Activated CD8-positive, alpha-beta T cell treated with anti-CD3 and anti-CD28 coated beads, Interleukin-2, amount 10 ng/mL, durations not matched to agents 7 days and 5 days (primary cell): ENCODE data around the gene CLK2. TPM values are rescaled to one million over a fixed set of nuclear protein-coding genes. Genes with fewer than 3 reads are reported as not detected.
"Not testable (repeated sequence)": the region's sequence is repeated elsewhere in the genome, so short reads cannot be mapped to it uniquely, and the experiment has no call there.

Experiments
- ATAC-seq: fragments of 150-1000 bp; cut with Tn5 transposase; one replicate; pipeline ENCODE4 v1.10.0; 2021; ENCODE audit warnings: moderate library complexity
- CTCF ChIA-PET: fragments of 350-600 bp; sonication (Branson Sonifier 250); formaldehyde crosslinking; loops from one replicate; lab custom pipeline; 2021; ENCODE audit warnings: antibody characterized with exemption; lab: Charles Lee
- POLR2A ChIA-PET: fragments of 350-600 bp; sonication (Branson Sonifier 250); formaldehyde crosslinking; loops from one replicate; lab custom pipeline; 2021; ENCODE audit warnings: antibody characterized with exemption; lab: Charles Lee
- DNase-seq: peaks from one replicate; pipeline ENCODE4 v3.0.0-alpha.2; 2020
- H3K27ac Mint-ChIP-seq: one replicate; pipeline ENCODE4 v1.8.0; 2021; ENCODE audit warnings: mild to moderate bottlenecking, mixed read lengths
- H3K27me3 Mint-ChIP-seq: one replicate; pipeline ENCODE4 v1.8.0; 2021; ENCODE audit warnings: low read depth, mixed read lengths
- H3K36me3 Mint-ChIP-seq: one replicate; pipeline ENCODE4 v1.8.0; 2021; ENCODE audit warnings: low read depth, mixed read lengths
- H3K4me1 Mint-ChIP-seq: one replicate; pipeline ENCODE4 v1.8.0; 2021; ENCODE audit warnings: low read depth, mixed read lengths
- H3K4me3 Mint-ChIP-seq: one replicate; pipeline ENCODE4 v1.8.0; 2021; ENCODE audit warnings: mild to moderate bottlenecking, mixed read lengths
- H3K9me3 Mint-ChIP-seq: one replicate; pipeline ENCODE4 v1.8.0; 2022; ENCODE audit warnings: mixed read lengths; ENCODE audit not compliant: insufficient read depth
- total RNA-seq, 2 experiments: library from RNA; stranded (reverse); gene quantifications; one replicate each; pipeline ENCODE4 v1.2.3, GENCODE V29; 2021

Gene CLK2
- total RNA-seq, 2 experiments from 2014 or later = 101 to 104 TPM

- DNase-seq (no peak), ATAC-seq (no peak)
- POLR2A ChIA-PET = interaction anchor here (1.0 kb wide), 1 partner anchor 14 kb away, joined by 6 read pairs; no protein-coding TSS in a partner anchor
- Mint-ChIP-seq H3K4me3 (no peak overlapping the region), H3K27ac (no peak overlapping the region), H3K36me3 (no peaks in the 10 kb centered on the region), H3K9me3 (no peaks in the 10 kb centered on the region), H3K4me1 (peaks cover 7% of the 10 kb centered on the region), H3K27me3 (peaks cover 38% of the 10 kb centered on the region)
- CTCF ChIA-PET = no interaction called here
Measured at GRCh38 chr1:155295942-155296267, 22.6 kb upstream of the CLK2 start.

GRCh38 chr1:155295183-155295941 is 22.1 kb upstream of the CLK2 start:
- no peaks in the 10 kb centered on the region for H3K9me3 Mint-ChIP-seq
- H3K27ac Mint-ChIP-seq = no peak overlapping the region
- ChIA-PET POLR2A (interaction anchor here (1.0 kb wide), 1 partner anchor 15 kb away, joined by 6 read pairs; no protein-coding TSS in a partner anchor), CTCF (no interaction called here)
- no peak for DNase-seq
- H3K36me3 Mint-ChIP-seq = no peaks in the 10 kb centered on the region
- no peak overlapping the region for H3K4me3 Mint-ChIP-seq
- H3K27me3 Mint-ChIP-seq = peaks cover 38% of the 10 kb centered on the region
- peak; percentile 57 for ATAC-seq
- peaks cover 7% of the 10 kb centered on the region for H3K4me1 Mint-ChIP-seq

- ChIA-PET POLR2A (no interaction called here), CTCF (no interaction called here)
- DNase-seq (no peak), ATAC-seq (peak; percentile 30)
- no peak overlapping the region for H3K27ac Mint-ChIP-seq
- H3K9me3 Mint-ChIP-seq = no peaks in the 10 kb centered on the region
- H3K4me1 Mint-ChIP-seq = peaks cover 7% of the 10 kb centered on the region
- no peaks in the 10 kb centered on the region for H3K36me3 Mint-ChIP-seq
- H3K27me3 Mint-ChIP-seq = peaks cover 38% of the 10 kb centered on the region
- peak overlapping the region; percentile 37 for H3K4me3 Mint-ChIP-seq
Measured at GRCh38 chr1:155294520-155295182, 21.3 kb upstream of the CLK2 start.

- POLR2A ChIA-PET = interaction anchor here (1.1 kb wide), 1 partner anchor 20 kb away, joined by 3 read pairs; the partner anchor contains the start of gene CLK2
- no peak overlapping the region for H3K4me3 Mint-ChIP-seq
- ATAC-seq (no peak), DNase-seq (no peak)
- H3K4me1 Mint-ChIP-seq = peaks cover 7% of the 10 kb centered on the region
- H3K36me3 Mint-ChIP-seq = no peaks in the 10 kb centered on the region
- peaks cover 38% of the 10 kb centered on the region for H3K27me3 Mint-ChIP-seq
- CTCF ChIA-PET = interaction anchor here (0.6 to 1.1 kb wide), 3 partner anchors 11 to 119 kb away, joined by 3 read pairs; no protein-coding TSS in a partner anchor
- no peaks in the 10 kb centered on the region for H3K9me3 Mint-ChIP-seq
- H3K27ac Mint-ChIP-seq = no peak overlapping the region
Measured at GRCh38 chr1:155293086-155293749, 19.9 kb upstream of the CLK2 start.

- H3K4me1 Mint-ChIP-seq, H3K9me3 Mint-ChIP-seq, H3K27ac Mint-ChIP-seq, CTCF ChIA-PET, H3K36me3 Mint-ChIP-seq, ATAC-seq, DNase-seq, POLR2A ChIA-PET, H3K4me3 Mint-ChIP-seq: not testable (repeated sequence)
- peaks cover 23% of the 10 kb centered on the region for H3K27me3 Mint-ChIP-seq
Measured at GRCh38 chr1:155291006-155291405, 17.7 kb upstream of the CLK2 start.

GRCh38 chr1:155287987-155288543 is 14.8 kb upstream of the CLK2 start:
- Mint-ChIP-seq H3K9me3 (no peaks in the 10 kb centered on the region), H3K27me3 (no peaks in the 10 kb centered on the region), H3K27ac (no peak overlapping the region), H3K36me3 (no peaks in the 10 kb centered on the region), H3K4me1 (no peaks in the 10 kb centered on the region), H3K4me3 (no peak overlapping the region)
- POLR2A ChIA-PET = no interaction called here
- CTCF ChIA-PET = interaction anchor here (0.6 kb wide), 1 partner anchor 284 kb away, joined by 3 read pairs; no protein-coding TSS in a partner anchor
- DNase-seq (no peak), ATAC-seq (no peak)

- no peak overlapping the region for H3K4me3 Mint-ChIP-seq
- DNase-seq = no peak
- H3K9me3 Mint-ChIP-seq = no peaks in the 10 kb centered on the region
- H3K27me3 Mint-ChIP-seq = no peaks in the 10 kb centered on the region
- ChIA-PET POLR2A (no interaction called here), CTCF (interaction anchor here (1.2 kb wide), 1 partner anchor 22 kb away, joined by 4 read pairs; the partner anchor contains the start of gene FDPS)
- H3K36me3 Mint-ChIP-seq = no peaks in the 10 kb centered on the region
- H3K4me1 Mint-ChIP-seq = no peaks in the 10 kb centered on the region
- ATAC-seq = no peak
- H3K27ac Mint-ChIP-seq = no peak overlapping the region
Measured at GRCh38 chr1:155286544-155286943, 13.2 kb upstream of the CLK2 start.

- no peak overlapping the region for H3K27ac Mint-ChIP-seq
- no peaks in the 10 kb centered on the region for H3K4me1 Mint-ChIP-seq
- no peaks in the 10 kb centered on the region for H3K27me3 Mint-ChIP-seq
- no peak overlapping the region for H3K4me3 Mint-ChIP-seq
- ATAC-seq (no peak), DNase-seq (no peak)
- H3K9me3 Mint-ChIP-seq = no peaks in the 10 kb centered on the region
- ChIA-PET POLR2A (no interaction called here), CTCF (interaction anchor here (1.2 kb wide), 1 partner anchor 23 kb away, joined by 4 read pairs; the partner anchor contains the start of gene FDPS)
- H3K36me3 Mint-ChIP-seq = no peaks in the 10 kb centered on the region
Measured at GRCh38 chr1:155285631-155286044, 12.3 kb upstream of the CLK2 start.

- ChIA-PET CTCF (no interaction called here), POLR2A (no interaction called here)
- no peaks in the 10 kb centered on the region for H3K27me3 Mint-ChIP-seq
- ATAC-seq (no peak), DNase-seq (no peak)
- no peak overlapping the region for H3K4me3 Mint-ChIP-seq
- H3K4me1 Mint-ChIP-seq = no peaks in the 10 kb centered on the region
- no peak overlapping the region for H3K27ac Mint-ChIP-seq
- no peaks in the 10 kb centered on the region for H3K9me3 Mint-ChIP-seq
- no peaks in the 10 kb centered on the region for H3K36me3 Mint-ChIP-seq
Measured at GRCh38 chr1:155285063-155285462, 11.8 kb upstream of the CLK2 start.

GRCh38 chr1:155284476-155284875 is 11.2 kb upstream of the CLK2 start:
- no peaks in the 10 kb centered on the region for H3K9me3 Mint-ChIP-seq
- DNase-seq (no peak), ATAC-seq (no peak)
- no peak overlapping the region for H3K27ac Mint-ChIP-seq
- H3K4me1 Mint-ChIP-seq = no peaks in the 10 kb centered on the region
- ChIA-PET CTCF (no interaction called here), POLR2A (no interaction called here)
- H3K27me3 Mint-ChIP-seq = no peaks in the 10 kb centered on the region
- H3K36me3 Mint-ChIP-seq = no peaks in the 10 kb centered on the region
- H3K4me3 Mint-ChIP-seq = no peak overlapping the region

GRCh38 chr1:155282488-155283091 is 9.3 kb upstream of the CLK2 start:
- H3K4me1 Mint-ChIP-seq = peaks cover 8% of the 10 kb centered on the region
- H3K27ac Mint-ChIP-seq = no peak overlapping the region
- H3K27me3 Mint-ChIP-seq = no peaks in the 10 kb centered on the region
- DNase-seq (no peak), ATAC-seq (no peak)
- POLR2A ChIA-PET = interaction anchor here (2.0 kb wide), 1 partner anchor 9 kb away, joined by 5 read pairs; no protein-coding TSS in a partner anchor
- H3K36me3 Mint-ChIP-seq = no peaks in the 10 kb centered on the region
- CTCF ChIA-PET = interaction anchor here (0.8 to 1.5 kb wide), 3 partner anchors 10 to 41 kb away, joined by 3 to 5 read pairs (median 3); no protein-coding TSS in a partner anchor
- no peaks in the 10 kb centered on the region for H3K9me3 Mint-ChIP-seq
- H3K4me3 Mint-ChIP-seq = no peak overlapping the region
